Vagina (tissue), 2 donors: ENCODE results near the gene PLA2G2D.

ENCODE experiments used
- CTCF ChIP-seq, 3 experiments: fragments of 450-650 bp in 2 of 3; fragments of 200-600 bp in 1 of 3; sonication (generic) in 1 of 3; IDR thresholded peaks; one replicate each; pipeline ENCODE4 v1.5.1; 2017 to 2019; ENCODE audit warnings: antibody characterized with exemption in 3 of 3, mild to moderate bottlenecking in 2 of 3, moderate library complexity in 2 of 3
- POLR2AphosphoS5 ChIP-seq, 2 donors: sonication (generic); formaldehyde crosslinking; IDR thresholded peaks; one replicate each; pipeline ENCODE4 v1.9.0; 2017; ENCODE audit warnings: antibody characterized with exemption in 2 of 2, mild to moderate bottlenecking in 2 of 2, low read depth in 1 of 2; ENCODE audit not compliant: insufficient read depth in 1 of 2

- TF ChIP-seq CTCF (IDR thresholded peaks at IDR 0.05) (no peak), POLR2AphosphoS5 (IDR thresholded peaks at IDR 0.05; ENCODE audit: insufficient read depth in 1 of 2, low read depth in 1 of 2) (no peak)
Observed at GRCh38 chr1:20063861-20064292, 55.5 kb downstream of the PLA2G2D start.
